CD4-positive, alpha-beta T cell (primary cell): Measurements from ENCODE around the gene SDF4. TPM values are rescaled to one million over a fixed set of nuclear protein-coding genes. Genes with fewer than 3 reads are reported as not detected.

Source experiments
- ATAC-seq: fragments of 200-7000 bp; cut with Tn5 transposase; one replicate; pipeline ENCODE4 v1.10.0; 2022; ENCODE audit warnings: mild to moderate bottlenecking; ENCODE audit not compliant: poor library complexity
- CTCF ChIA-PET: fragments of 350-600 bp; sonication (Branson Sonifier 250); formaldehyde crosslinking; loops from one replicate; lab custom pipeline; 2021; ENCODE audit warnings: antibody characterized with exemption, inconsistent platforms; lab: Charles Lee
- POLR2A ChIA-PET: fragments of 350-600 bp; sonication (Branson Sonifier 250); formaldehyde crosslinking; loops from one replicate; lab custom pipeline; 2021; ENCODE audit warnings: antibody characterized with exemption, inconsistent platforms; lab: Charles Lee
- DNase-seq, 14 experiments: peaks; one replicate each; pipeline ENCODE4 v3.0.0-alpha.2; 2013 to 2020; ENCODE audit warnings: mixed read lengths in 2 of 14
- H3K27ac ChIP-seq, 2 donors: one replicate each; pipeline versions ENCODE4 v1.5.1 to v1.7.0; 2013; ENCODE audit warnings: low read length in 2 of 2, low read depth in 1 of 2, mild to moderate bottlenecking in 1 of 2
- H3K27me3 ChIP-seq, 2 experiments: 1 replicate in 1 of 2; 2 replicates in 1 of 2; pipeline versions ENCODE4 v1.6.1 to v1.7.0; 2013; ENCODE audit warnings: low read length in 2 of 2, control low read depth in 1 of 2, mild to moderate bottlenecking in 1 of 2, moderate library complexity in 1 of 2; ENCODE audit not compliant: insufficient read depth in 2 of 2, control insufficient read depth in 1 of 2
- H3K36me3 ChIP-seq: one replicate; pipeline ENCODE4 v1.6.1; 2013; ENCODE audit warnings: low read length, control low read depth; ENCODE audit not compliant: insufficient read depth
- H3K4me1 ChIP-seq: one replicate; pipeline ENCODE4 v1.6.1; 2013; ENCODE audit warnings: low read length, control low read depth; ENCODE audit not compliant: insufficient read depth
- H3K4me3 ChIP-seq: one replicate; pipeline ENCODE4 v1.5.1; 2013; ENCODE audit warnings: mild to moderate bottlenecking, low read length, moderate library complexity
- H3K9me3 ChIP-seq, 2 experiments: 1 replicate in 1 of 2; 2 replicates in 1 of 2; pipeline versions ENCODE4 v1.6.1 to v1.7.0; 2013; ENCODE audit warnings: low read length in 2 of 2, mild to moderate bottlenecking in 2 of 2, control low read depth in 1 of 2, moderate library complexity in 1 of 2; ENCODE audit not compliant: control insufficient read depth in 1 of 2, insufficient read depth in 1 of 2
- H3K27ac Mint-ChIP-seq: one replicate; pipeline ENCODE4 v1.8.0; 2020; ENCODE audit warnings: mixed read lengths
- H3K27me3 Mint-ChIP-seq: one replicate; pipeline ENCODE4 v1.8.0; 2021; ENCODE audit warnings: mixed read lengths
- H3K36me3 Mint-ChIP-seq: one replicate; pipeline ENCODE4 v1.8.0; 2021; ENCODE audit warnings: low read depth, mixed read lengths
- H3K4me1 Mint-ChIP-seq: one replicate; pipeline ENCODE4 v1.8.0; 2021; ENCODE audit warnings: low read depth, mixed read lengths
- H3K4me3 Mint-ChIP-seq: one replicate; pipeline ENCODE4 v1.8.0; 2020; ENCODE audit warnings: mild to moderate bottlenecking, mixed read lengths
- H3K9me3 Mint-ChIP-seq: one replicate; pipeline ENCODE4 v1.8.0; 2020; ENCODE audit warnings: mixed read lengths
- CTCF ChIP-seq: fragments of 200-600 bp; IDR thresholded peaks from one replicate; pipeline ENCODE4 v1.8.0; 2022; ENCODE audit warnings: antibody characterized with exemption, mild to moderate bottlenecking
- intact Hi-C, 2 experiments: fragments of 100-400 bp; cut with DNase I in 1 of 2; cut with micrococcal nuclease in 1 of 2; formaldehyde crosslinking; loops; one replicate each; pipeline versions ENCODE4 v1.15.1 to v1.9.0; 2023 to 2025; cut with DNase I, micrococcal nuclease
- total RNA-seq, 174 experiments: library from RNA in 2 of 174; stranded (reverse) in 2 of 174; gene quantifications; one replicate each; pipeline ENCODE4 v1.2.3 and lab custom pipeline; 2021 to 2026

The SDF4 gene
- total RNA-seq, 2 experiments from 2014 or later: 66.3 to 71.0 TPM

- Histone ChIP-seq H3K4me3 (no peak overlapping the region), H3K9me3 (no peaks in the 10 kb centered on the region), H3K36me3 (peaks cover 43% of the 10 kb centered on the region), H3K27me3 (no peaks in the 10 kb centered on the region), H3K4me1 (peaks cover 18% of the 10 kb centered on the region), H3K27ac (no peak overlapping the region)
- DNase-seq: no peak
- Mint-ChIP-seq H3K27ac (no peak overlapping the region), H3K36me3 (peaks cover 39% of the 10 kb centered on the region), H3K9me3 (no peaks in the 10 kb centered on the region), H3K27me3 (no peaks in the 10 kb centered on the region), H3K4me1 (no peaks in the 10 kb centered on the region), H3K4me3 (no peak overlapping the region)
- intact Hi-C loops: loop anchor here in 1 of 2 experiments (5.0 kb wide), 1 partner anchor 137 kb away; the partner anchor contains the start of gene C1orf159
- POLR2A ChIA-PET: no interaction called here
- CTCF ChIA-PET: no interaction called here
- TF ChIP-seq CTCF: no peak
- no peak for ATAC-seq
These were observed 22.8 kb upstream of the SDF4 start for GRCh38 chr1:1254667-1254998.

DNA sequence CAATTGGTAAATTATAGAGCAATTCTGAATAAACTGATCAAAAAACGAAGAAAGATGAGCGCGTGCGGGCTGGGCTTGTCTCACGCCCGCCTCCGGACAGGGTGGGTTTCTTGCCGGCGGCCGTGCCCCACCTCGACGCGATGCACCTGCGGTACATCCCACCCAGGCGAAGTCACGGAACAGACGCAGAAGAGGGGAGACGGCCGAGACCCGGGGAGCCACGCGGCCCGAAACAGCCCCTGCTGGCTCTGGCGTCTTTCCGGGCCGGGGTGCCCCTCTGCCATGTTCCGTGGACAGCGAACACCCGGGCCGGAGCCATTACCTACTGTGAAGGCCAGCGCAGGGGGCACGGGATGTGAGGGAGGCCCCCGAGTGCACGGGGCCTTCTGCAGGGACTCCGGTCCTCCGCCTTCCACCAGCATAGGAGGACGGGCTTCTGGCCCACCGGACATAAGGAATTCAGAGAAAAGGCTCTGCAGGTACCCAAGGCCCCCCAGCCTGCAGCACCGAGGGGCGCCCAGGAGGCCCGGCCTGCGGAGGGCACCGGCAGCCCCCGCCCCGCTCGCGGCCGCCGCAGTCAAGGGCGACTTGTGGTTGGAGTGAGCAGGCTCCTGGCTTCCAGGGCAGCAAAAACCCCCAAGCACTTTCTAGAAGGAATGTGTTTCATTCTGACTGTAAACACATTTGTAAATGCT lies 22.3 kb upstream of the SDF4 start:
- Mint-ChIP-seq H3K9me3 (no peaks in the 10 kb centered on the region), H3K27ac (no peak overlapping the region), H3K4me1 (no peaks in the 10 kb centered on the region), H3K36me3 (peaks cover 34% of the 10 kb centered on the region), H3K4me3 (no peak overlapping the region), H3K27me3 (no peaks in the 10 kb centered on the region)
- intact Hi-C loops: loop anchor here in 1 of 2 experiments (5.0 kb wide), 1 partner anchor 137 kb away; the partner anchor contains the start of gene C1orf159
- H3K27ac ChIP-seq: no peak overlapping the region
- TF ChIP-seq CTCF: no peak
- ChIA-PET POLR2A (no interaction called here), CTCF (no interaction called here)
- no peak for ATAC-seq
- peaks cover 19% of the 10 kb centered on the region for H3K4me1 ChIP-seq
- peaks cover 41% of the 10 kb centered on the region for H3K36me3 ChIP-seq
- no peaks in the 10 kb centered on the region for H3K27me3 ChIP-seq
- H3K4me3 ChIP-seq: no peak overlapping the region
- no peaks in the 10 kb centered on the region for H3K9me3 ChIP-seq
- DNase-seq: no peak

GRCh38 chr1:1253314-1253713 lies 21.5 kb upstream of the SDF4 start:
- peaks cover 19% of the 10 kb centered on the region for H3K4me1 ChIP-seq
- no peaks in the 10 kb centered on the region for H3K9me3 Mint-ChIP-seq
- H3K36me3 Mint-ChIP-seq: peaks cover 33% of the 10 kb centered on the region
- H3K36me3 ChIP-seq: peaks cover 39% of the 10 kb centered on the region
- no peaks in the 10 kb centered on the region for H3K9me3 ChIP-seq
- ATAC-seq: no peak
- H3K4me3 ChIP-seq: no peak overlapping the region
- ChIA-PET POLR2A (no interaction called here), CTCF (no interaction called here)
- TF ChIP-seq CTCF: no peak
- H3K27ac Mint-ChIP-seq: no peak overlapping the region
- DNase-seq: no peak
- intact Hi-C loops: loop anchor here in 1 of 2 experiments (5.0 kb wide), 1 partner anchor 136 kb away; the partner anchor contains the start of gene C1orf159
- H3K4me3 Mint-ChIP-seq: no peak overlapping the region
- H3K27ac ChIP-seq: no peak overlapping the region
- no peaks in the 10 kb centered on the region for H3K27me3 Mint-ChIP-seq
- H3K27me3 ChIP-seq: no peaks in the 10 kb centered on the region
- no peaks in the 10 kb centered on the region for H3K4me1 Mint-ChIP-seq
